Astrocyte of the cerebellum (primary cell): Measurements from ENCODE around the gene KIF5C.

Experiments
- DNase-seq: peaks from one replicate; pipeline ENCODE4 v3.0.0-alpha.2; 2011; ENCODE audit warnings: low read depth
- H3K4me3 ChIP-seq: 2 replicates; pipeline ENCODE4 v1.5.1; 2011; ENCODE audit warnings: mild to moderate bottlenecking, low read depth, low read length, moderate library complexity
- in situ Hi-C: cut with HindIII; loops from 2 replicates; pipeline ENCODE4 v1.10.0; 2017; ENCODE audit warnings: low sequenced_read_pairs
- TF ChIP-seq, protein P1 (sequence below): IDR thresholded peaks from 2 replicates; pipeline ENCODE4 v1.5.1; 2012; ENCODE audit warnings: low read length, low read depth, moderate library complexity, mild to moderate bottlenecking; ENCODE audit errors: missing control alignments

The KIF5C gene

DNA sequence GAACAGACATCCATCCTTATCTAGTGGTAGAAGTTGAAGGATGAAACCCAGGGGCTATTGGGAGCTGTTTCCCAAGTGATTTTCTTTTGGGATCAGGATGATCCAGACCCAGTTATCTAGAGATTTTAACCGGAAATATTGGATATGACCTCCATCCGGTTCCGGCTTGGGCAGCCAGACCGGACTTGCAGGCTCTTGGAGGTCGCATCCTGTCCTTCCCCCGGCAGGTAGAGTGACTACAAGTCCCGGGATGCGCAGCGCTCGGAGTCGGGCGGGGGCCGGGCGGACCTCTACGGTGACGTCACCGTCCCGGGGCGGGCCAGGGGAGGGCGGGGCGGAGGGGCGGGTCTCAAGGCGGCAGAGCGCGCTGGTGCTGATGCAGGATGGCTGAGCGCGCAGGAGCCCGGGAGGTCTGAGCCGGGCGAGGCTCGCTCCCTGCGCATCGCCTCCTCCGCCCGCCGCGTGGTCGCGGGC, at the start of gene KIF5C:
KIF5C (plus strand) TSS at position 360 of the 474 bp plus-strand sequence. CDS start 391 bp downstream, outside the sequence.
- in situ Hi-C loops = no loop called here
- peak within 1 kb of the TSS; percentile 29 for H3K4me3 ChIP-seq
- peak; percentile 49 for DNase-seq
- TF ChIP-seq, protein P1, sequence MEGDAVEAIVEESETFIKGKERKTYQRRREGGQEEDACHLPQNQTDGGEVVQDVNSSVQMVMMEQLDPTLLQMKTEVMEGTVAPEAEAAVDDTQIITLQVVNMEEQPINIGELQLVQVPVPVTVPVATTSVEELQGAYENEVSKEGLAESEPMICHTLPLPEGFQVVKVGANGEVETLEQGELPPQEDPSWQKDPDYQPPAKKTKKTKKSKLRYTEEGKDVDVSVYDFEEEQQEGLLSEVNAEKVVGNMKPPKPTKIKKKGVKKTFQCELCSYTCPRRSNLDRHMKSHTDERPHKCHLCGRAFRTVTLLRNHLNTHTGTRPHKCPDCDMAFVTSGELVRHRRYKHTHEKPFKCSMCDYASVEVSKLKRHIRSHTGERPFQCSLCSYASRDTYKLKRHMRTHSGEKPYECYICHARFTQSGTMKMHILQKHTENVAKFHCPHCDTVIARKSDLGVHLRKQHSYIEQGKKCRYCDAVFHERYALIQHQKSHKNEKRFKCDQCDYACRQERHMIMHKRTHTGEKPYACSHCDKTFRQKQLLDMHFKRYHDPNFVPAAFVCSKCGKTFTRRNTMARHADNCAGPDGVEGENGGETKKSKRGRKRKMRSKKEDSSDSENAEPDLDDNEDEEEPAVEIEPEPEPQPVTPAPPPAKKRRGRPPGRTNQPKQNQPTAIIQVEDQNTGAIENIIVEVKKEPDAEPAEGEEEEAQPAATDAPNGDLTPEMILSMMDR = no peak

DNA sequence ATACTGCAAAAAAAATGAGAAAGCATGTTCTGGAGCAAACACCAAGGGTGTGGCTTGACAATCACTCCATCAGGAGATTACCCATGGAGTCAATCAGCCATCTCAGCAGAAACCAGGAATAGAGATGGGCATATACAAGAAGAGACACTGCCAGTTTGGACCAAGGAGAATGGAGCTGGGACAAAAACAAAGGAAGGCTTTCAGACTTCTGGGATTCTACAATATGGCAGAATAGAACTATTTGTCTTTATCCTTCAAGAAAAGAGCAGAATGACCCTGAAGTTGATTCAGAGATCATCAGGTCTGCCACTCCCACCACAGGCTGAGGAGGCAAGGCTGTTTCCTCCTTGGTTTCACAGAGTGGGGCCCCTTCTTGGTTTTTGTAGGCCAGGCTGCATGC, 48.2 kb upstream of the KIF5C start:
- in situ Hi-C loops = no loop called here
- DNase-seq = no peak
- H3K4me3 ChIP-seq = no peak overlapping the region
- TF ChIP-seq, protein P1 = no peak

DNA sequence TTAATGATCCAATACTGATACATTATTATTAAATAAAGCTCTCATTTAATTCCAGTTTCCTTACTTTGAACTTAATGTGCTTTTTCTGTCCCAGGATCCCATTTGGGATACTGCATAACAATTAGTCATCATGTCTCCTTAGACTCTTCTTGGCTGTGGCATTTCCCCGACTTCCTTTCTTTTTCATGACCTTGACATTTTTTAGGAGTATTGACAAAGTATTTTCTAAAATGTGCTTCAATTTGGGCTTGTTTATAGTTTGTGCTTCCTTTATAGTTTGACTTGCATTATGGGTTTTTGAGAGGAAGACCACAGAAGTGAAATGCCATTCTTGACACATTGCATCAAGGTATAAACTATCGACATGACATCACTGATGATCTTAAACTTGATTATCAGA, 46.1 kb upstream of the KIF5C start:
- DNase-seq = no peak
- in situ Hi-C loops = no loop called here
- TF ChIP-seq, protein P1 = no peak
- no peak overlapping the region for H3K4me3 ChIP-seq

DNA sequence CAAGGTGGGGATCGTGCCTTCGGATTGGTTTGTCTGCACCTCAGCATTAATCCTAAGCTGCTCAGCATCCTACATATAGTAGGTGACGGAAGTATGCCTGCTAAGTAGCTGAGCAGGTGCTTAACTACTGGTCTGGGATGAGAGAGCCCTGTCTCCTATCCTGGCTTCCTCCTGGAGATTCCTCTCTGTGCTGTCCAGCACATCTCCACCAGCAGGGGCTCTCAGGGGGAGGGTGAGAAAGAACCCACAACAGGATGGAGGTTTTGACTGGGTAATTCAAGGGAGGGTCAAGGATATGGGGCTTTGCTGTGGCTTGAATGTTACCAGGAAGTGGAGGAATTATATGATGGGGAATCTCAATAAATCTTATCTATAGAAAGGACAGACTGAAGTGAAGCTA, 45.4 kb upstream of the KIF5C start:
- no peak overlapping the region for H3K4me3 ChIP-seq
- DNase-seq = no peak
- TF ChIP-seq, protein P1 = no peak
- in situ Hi-C loops = no loop called here

DNA sequence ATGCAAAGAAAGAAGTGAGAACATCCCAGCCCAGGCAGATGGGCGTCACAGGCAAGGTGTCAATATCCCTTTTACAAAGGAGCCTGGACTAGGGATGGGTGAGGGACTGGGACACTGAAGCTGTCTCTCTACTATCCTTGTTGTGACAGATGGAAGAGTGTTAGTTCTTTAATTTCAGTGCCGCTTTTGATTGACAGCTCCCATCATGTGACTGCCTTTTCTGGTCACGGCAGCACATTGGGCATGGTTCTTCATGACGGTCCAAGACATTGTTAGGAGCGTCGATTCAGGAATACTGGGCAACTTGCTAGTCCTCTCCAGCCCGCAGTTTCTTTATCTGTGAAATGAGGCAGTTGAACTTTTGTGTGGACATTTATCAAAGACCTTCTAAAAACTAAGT, 42.4 kb upstream of the KIF5C start:
- DNase-seq = no peak
- in situ Hi-C loops = no loop called here
- no peak overlapping the region for H3K4me3 ChIP-seq
- TF ChIP-seq, protein P1 = no peak

DNA sequence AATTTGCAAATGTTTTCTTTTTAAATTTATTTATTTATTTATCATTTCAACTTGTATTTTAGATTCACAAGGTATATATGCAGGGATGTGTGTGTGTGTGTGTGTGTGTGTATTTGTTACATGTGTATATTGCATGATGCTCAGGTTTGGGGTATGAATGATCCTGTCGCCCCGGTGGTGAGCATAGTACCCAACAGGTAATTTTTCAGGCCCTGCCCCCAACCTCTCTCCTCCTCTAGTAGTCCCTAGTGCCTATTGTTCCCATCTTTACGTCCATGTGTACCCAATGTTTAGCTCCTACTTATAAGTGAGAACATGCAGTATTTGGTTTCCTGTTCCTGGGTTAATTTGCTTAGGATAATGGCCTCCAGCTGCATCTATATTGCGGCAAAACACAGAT, 33.0 kb upstream of the KIF5C start:
- TF ChIP-seq, protein P1 = no peak
- DNase-seq = no peak
- H3K4me3 ChIP-seq = no peak overlapping the region
- in situ Hi-C loops = no loop called here

DNA sequence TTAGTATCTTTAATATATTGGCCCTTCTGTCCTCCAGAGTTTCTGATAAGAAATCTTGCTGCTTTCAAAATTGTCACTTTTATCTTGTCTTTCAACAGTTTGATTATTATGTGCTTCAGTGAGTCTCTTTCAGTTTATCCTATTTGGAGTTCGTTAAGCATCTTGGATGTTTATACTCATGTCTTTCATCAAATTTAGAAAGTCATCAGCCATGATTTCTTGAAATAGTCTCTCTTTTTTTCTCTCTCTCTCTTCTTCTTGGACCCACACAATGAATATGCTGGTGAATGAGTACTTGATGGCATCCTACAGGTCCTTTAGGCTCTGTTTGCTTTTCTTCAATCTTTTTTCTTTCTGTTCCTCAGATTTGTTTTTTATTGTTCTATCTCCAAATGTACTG, 26.9 kb upstream of the KIF5C start:
- H3K4me3 ChIP-seq = no peak overlapping the region
- no peak for DNase-seq
- in situ Hi-C loops = no loop called here
- TF ChIP-seq, protein P1 = no peak
